Myometrial cell (primary cell): ENCODE data around the gene TCF25. TPM values are rescaled to one million over a fixed set of nuclear protein-coding genes. Genes with fewer than 3 reads are reported as not detected.

ENCODE experiments used
- total RNA-seq: library from RNA; depleted of rRNA; stranded (reverse); fragments of >200 nt; gene quantifications from 2 replicates; pipeline ENCODE4 v1.2.3, GENCODE V29; 2015

The TCF25 gene
- total RNA-seq, result 142 and 146 TPM in 2 replicates

GRCh38 chr16:89873109-89873971, at the start of gene TCF25:
Gene TCF25 (plus strand): TSS chr16:89873592. CDS start chr16:89873668, 76 bp downstream.

GRCh38 chr16:89828199-89828869, 45.1 kb upstream of the TCF25 start, which contains the start of gene SPIRE2:
Gene SPIRE2 (plus strand): TSS chr16:89828475. CDS start chr16:89828551, 76 bp downstream.

GRCh38 chr16:89918453-89919347, 45.3 kb downstream of the TCF25 start, which contains the start of gene MC1R:
Gene MC1R (plus strand): TSS chr16:89918862. CDS start chr16:89919259, 397 bp downstream.

GRCh38 chr16:89922884-89923639, 49.7 kb downstream of the TCF25 start, which contains the start of gene TUBB3:
Gene TUBB3 (plus strand): TSS chr16:89923342. CDS start chr16:89923402, 60 bp downstream.

Other genes starting within 250 kb of the TCF25 start
- 96.6 and 148 TPM in 2 replicates for gene CHMP1A, start 215.9 kb upstream of the TCF25 start, total RNA-seq
- gene SPATA33, start 215.8 kb upstream of the TCF25 start, total RNA-seq, result 1.7 and 5.7 TPM in 2 replicates
- 43.2 and 54.9 TPM in 2 replicates for gene CDK10, start 186.9 kb upstream of the TCF25 start, total RNA-seq
- 9.9 and 19.3 TPM in 2 replicates for gene SPATA2L, start 171.9 kb upstream of the TCF25 start, total RNA-seq
- gene VPS9D1, start 152.7 kb upstream of the TCF25 start, total RNA-seq, result 9.0 and 15.6 TPM in 2 replicates
- 7.2 and 8.2 TPM in 2 replicates for gene ZNF276, start 152.1 kb upstream of the TCF25 start, total RNA-seq
- gene FANCA, start 56.9 kb upstream of the TCF25 start, total RNA-seq, result 14.4 and 26.9 TPM in 2 replicates
- gene SPIRE2, start 45.1 kb upstream of the TCF25 start, total RNA-seq, result 1.6 and 4.0 TPM in 2 replicates
- 10.8 and 11.0 TPM in 2 replicates for gene MC1R, start 45.3 kb downstream of the TCF25 start, total RNA-seq
- gene TUBB3, start 49.8 kb downstream of the TCF25 start, total RNA-seq, result 365 and 394 TPM in 2 replicates
- gene DEF8, start 75.2 kb downstream of the TCF25 start, total RNA-seq, result 95.7 and 135 TPM in 2 replicates
- under 0.01 and 0.53 TPM in 2 replicates for gene DBNDD1, start 145.9 kb downstream of the TCF25 start, total RNA-seq
- gene PRDM7, start 203.7 kb downstream of the TCF25 start, total RNA-seq, result not detected in 2 replicates